ENCODE measurements around the gene AKIRIN2.

GRCh38 chr6:87729965-87730719 lies 28.1 kb upstream of the AKIRIN2 start:
- no peak for TF ChIP-seq CTCF (IDR thresholded peaks at IDR 0.05)
- no peak for TF ChIP-seq POLR2A (IDR thresholded peaks at IDR 0.05)
- TF ChIP-seq POLR2AphosphoS5 (IDR thresholded peaks at IDR 0.05), result no peak
